Effector memory CD8-positive, alpha-beta T cell (primary cell): Measurements from ENCODE around the gene PPP1R3C.
A peak's percentile ranks its signal among the peaks of the same experiment; 100 is the strongest.

Experiments used
- ATAC-seq: fragments of 150-1000 bp; cut with Tn5 transposase; replicated peaks from 2 replicates; pipeline ENCODE4 v1.10.0; 2021; ENCODE audit warnings: mild to moderate bottlenecking, moderate library complexity
- DNase-seq, 3 experiments: peaks; one replicate each; pipeline ENCODE4 v3.0.0; 2021
- H3K27ac Mint-ChIP-seq, 2 donors: one replicate each; pipeline ENCODE4 v1.8.0; 2022; ENCODE audit warnings: mild to moderate bottlenecking in 2 of 2, mixed read lengths in 2 of 2, moderate library complexity in 2 of 2
- H3K27me3 Mint-ChIP-seq, 2 donors: one replicate each; pipeline ENCODE4 v1.8.0; 2022; ENCODE audit warnings: mixed read lengths in 2 of 2
- H3K36me3 Mint-ChIP-seq: one replicate; pipeline ENCODE4 v1.8.0; 2022; ENCODE audit warnings: mild to moderate bottlenecking, moderate library complexity, mixed read lengths; ENCODE audit not compliant: insufficient read depth
- H3K4me1 Mint-ChIP-seq, 2 donors: one replicate each; pipeline ENCODE4 v1.8.0; 2022; ENCODE audit warnings: low read depth in 2 of 2, mixed read lengths in 2 of 2
- H3K4me3 Mint-ChIP-seq, 2 donors: one replicate each; pipeline ENCODE4 v1.8.0; 2022; ENCODE audit warnings: mild to moderate bottlenecking in 2 of 2, mixed read lengths in 2 of 2, moderate library complexity in 2 of 2
- H3K9me3 Mint-ChIP-seq, 2 donors: one replicate each; pipeline ENCODE4 v1.8.0; 2022; ENCODE audit warnings: mixed read lengths in 2 of 2

PPP1R3C gene

DNA sequence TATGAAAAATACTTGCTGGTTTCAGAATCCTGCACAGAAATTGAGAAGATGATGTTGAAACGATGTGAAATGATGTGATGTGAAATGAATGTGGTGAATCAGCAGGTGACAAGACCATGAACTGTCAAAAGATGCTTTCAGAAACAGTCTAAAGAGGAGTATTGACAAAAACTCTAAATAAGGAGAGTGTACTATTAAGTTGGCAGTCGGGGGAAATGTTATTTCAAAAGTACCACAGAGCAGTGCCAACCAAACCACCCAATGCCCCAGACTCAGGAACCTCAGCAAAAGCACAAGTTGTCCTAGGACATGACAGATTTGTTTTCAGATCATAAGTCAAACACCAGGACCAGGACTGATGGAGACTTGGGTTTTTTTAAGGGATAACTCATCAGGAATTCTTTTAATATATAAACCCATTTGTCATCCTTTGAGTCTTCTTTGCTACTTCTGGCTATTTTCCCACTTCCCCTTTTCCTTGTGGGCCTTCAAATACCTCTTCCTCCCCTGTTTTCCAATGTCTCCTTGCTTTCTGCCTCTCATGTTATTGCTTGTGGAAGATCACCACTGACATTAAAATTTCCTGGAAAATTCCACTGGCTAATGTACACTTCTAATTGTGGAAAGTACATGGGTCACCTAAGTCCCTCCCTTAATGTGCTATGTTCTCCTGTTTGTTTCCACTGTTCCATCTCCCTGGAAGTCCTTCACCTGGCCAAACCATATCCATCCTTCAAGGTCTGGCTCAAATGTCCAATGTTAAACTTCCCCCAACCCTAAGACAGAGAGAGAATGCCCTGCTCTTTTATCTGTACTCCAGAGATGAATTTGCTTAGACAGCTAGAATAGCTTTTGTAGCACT is 10.2 kb upstream of the PPP1R3C start:
- DNase-seq (no peak), ATAC-seq (no peak)
- Mint-ChIP-seq H3K4me1 (no peaks in the 10 kb centered on the region), H3K27me3 (peaks cover 57 to 62% of the 10 kb centered on the region in 2 donors), H3K36me3 (no peaks in the 10 kb centered on the region), H3K4me3 (no peak overlapping the region), H3K9me3 (no peaks in the 10 kb centered on the region), H3K27ac (no peak overlapping the region)

DNA sequence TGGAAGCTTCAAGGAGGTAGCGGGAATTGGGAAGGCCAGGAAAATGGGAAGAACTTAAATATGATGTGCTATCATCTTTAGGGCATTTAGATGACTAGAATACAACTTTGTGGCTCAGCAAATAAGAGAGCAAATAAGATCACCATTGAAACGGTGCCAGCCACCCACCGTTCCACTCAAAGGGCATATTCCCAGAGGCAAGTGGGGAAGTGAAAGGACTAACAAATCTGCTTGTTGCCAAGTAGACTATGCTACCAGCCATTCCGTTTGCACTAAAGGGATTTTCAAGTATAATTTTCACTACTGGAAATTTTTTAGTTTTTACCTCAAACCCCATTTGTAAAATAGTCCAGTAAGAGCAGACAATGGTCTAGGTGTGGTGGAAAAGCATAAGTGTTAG is 4.0 kb upstream of the PPP1R3C start:
- Mint-ChIP-seq H3K27ac (no peak overlapping the region), H3K4me1 (peaks cover 0 to 3% of the 10 kb centered on the region in 2 donors), H3K36me3 (no peaks in the 10 kb centered on the region), H3K4me3 (no peak overlapping the region), H3K27me3 (peaks cover 50 to 60% of the 10 kb centered on the region in 2 donors), H3K9me3 (no peaks in the 10 kb centered on the region)
- DNase-seq (no peak), ATAC-seq (no peak)

DNA sequence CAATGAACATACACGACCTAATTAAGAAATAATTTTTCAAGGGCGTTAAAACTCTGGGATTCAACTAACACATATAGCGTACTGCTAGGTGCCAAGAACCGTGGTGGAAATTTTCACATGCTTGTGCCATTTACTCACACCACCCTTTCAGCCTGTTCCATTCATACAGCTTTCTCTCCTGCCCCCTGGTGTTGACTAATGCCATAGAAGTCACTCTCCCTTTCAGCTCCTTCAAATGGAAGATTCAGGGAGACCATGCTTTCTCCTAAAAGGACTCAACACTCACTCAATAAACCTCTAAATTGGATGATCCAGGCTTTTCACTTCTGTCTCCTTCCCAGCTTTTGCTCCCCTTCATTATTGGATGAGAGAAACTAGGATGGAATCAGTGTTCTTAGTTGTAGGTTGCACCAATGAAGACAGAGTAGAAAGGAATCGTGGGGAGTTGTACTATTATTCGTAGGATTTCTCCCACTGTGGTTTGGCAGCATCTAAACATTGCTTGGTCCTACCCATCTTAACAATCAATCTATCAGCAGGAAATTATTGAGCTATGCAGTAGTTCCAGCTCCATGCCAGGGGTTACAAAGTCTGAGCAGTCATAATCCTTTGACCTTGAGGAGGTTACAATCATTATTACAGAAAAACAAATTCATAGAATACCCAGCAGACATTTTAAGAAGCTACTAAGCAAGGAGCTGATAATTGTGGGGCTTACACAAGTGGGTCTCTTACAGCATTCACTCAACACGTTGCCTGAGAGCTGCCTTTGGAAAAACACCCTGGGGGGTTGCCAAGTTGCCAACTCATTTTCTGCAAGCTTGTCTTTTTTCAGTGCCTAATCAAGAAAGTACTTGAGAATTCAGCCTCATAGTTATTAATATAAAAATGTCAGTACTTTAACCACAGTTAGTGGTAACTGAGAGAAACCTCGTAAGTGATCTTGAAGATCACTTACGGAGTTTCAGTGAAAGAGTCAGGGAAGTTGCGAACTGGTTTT is 2.8 kb upstream of the PPP1R3C start:
- Mint-ChIP-seq H3K4me1 (peaks cover 0 to 3% of the 10 kb centered on the region in 2 donors), H3K27ac (no peak overlapping the region), H3K9me3 (no peaks in the 10 kb centered on the region), H3K27me3 (peaks cover 52 to 69% of the 10 kb centered on the region in 2 donors), H3K36me3 (no peaks in the 10 kb centered on the region), H3K4me3 (no peak overlapping the region)
- ATAC-seq: peak; percentile 62
- DNase-seq: peak; percentile 38 to 45 (median 41)

DNA sequence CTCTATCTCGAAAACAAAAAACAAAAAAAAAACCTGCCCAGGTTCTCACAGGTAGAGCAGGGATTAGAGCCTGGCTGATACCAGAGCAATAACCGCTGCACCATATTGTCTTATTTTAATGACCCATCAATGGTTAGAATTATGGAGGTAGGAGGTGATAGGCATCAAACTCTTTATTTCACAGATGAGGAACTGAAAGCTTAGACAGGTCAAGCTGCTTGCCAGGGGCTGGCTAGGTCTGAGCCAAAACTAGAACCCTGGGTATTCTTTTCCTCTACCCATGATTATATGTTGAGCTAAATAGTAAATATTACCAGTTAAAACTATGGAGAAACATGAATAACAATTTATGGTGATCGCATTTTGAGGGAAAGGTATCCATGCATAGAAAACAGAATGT is 2.0 kb upstream of the PPP1R3C start:
- Mint-ChIP-seq H3K36me3 (no peaks in the 10 kb centered on the region), H3K27ac (no peak overlapping the region), H3K27me3 (peaks cover 60 to 77% of the 10 kb centered on the region in 2 donors), H3K4me1 (peaks cover 0 to 3% of the 10 kb centered on the region in 2 donors), H3K4me3 (no peak overlapping the region), H3K9me3 (no peaks in the 10 kb centered on the region)
- ATAC-seq (no peak), DNase-seq (no peak)

- peaks cover 65 to 84% of the 10 kb centered on the region in 2 donors for H3K27me3 Mint-ChIP-seq
- H3K4me1 Mint-ChIP-seq: peaks cover 0 to 3% of the 10 kb centered on the region in 2 donors
- H3K36me3 Mint-ChIP-seq: no peaks in the 10 kb centered on the region
- no peaks in the 10 kb centered on the region for H3K9me3 Mint-ChIP-seq
- no peak for ATAC-seq
- no peak for DNase-seq
- H3K27ac Mint-ChIP-seq: no peak overlapping the region
- H3K4me3 Mint-ChIP-seq: no peak overlapping the region
These were observed 1.4 kb upstream of the PPP1R3C start for GRCh38 chr10:91634246-91634645.

DNA sequence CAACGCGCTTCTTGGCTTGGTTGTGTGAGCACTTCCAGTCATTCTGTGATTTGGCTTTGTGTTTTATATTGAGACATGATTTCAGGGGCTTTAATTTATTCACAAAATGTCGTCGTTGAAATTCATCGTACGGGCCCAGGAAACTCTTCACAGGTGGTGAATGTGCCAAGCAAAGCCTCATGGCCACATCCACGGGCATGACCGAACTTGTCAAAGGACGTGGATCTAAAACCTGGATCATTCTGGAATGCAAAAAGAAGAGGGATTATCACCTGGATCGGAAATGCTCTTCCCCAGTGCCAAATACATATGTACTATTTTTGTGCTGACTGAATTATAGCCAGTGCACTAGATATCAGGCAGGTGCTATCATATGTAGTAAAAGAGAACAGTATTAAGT is 2.2 kb downstream of the PPP1R3C start:
- H3K4me3 Mint-ChIP-seq: no peak overlapping the region
- peaks cover 0 to 3% of the 10 kb centered on the region in 2 donors for H3K4me1 Mint-ChIP-seq
- no peaks in the 10 kb centered on the region for H3K9me3 Mint-ChIP-seq
- no peak for DNase-seq
- H3K27me3 Mint-ChIP-seq: peaks cover 61 to 76% of the 10 kb centered on the region in 2 donors
- no peak overlapping the region for H3K27ac Mint-ChIP-seq
- no peaks in the 10 kb centered on the region for H3K36me3 Mint-ChIP-seq
- ATAC-seq: no peak

GRCh38 chr10:91629715-91630549 is 2.9 kb downstream of the PPP1R3C start:
- Mint-ChIP-seq H3K36me3 (no peaks in the 10 kb centered on the region), H3K27ac (no peak overlapping the region), H3K27me3 (peaks cover 61 to 76% of the 10 kb centered on the region in 2 donors), H3K4me1 (peaks cover 0 to 3% of the 10 kb centered on the region in 2 donors), H3K4me3 (no peak overlapping the region), H3K9me3 (no peaks in the 10 kb centered on the region)
- no peak for DNase-seq
- no peak for ATAC-seq

GRCh38 chr10:91628383-91628782 is 4.5 kb downstream of the PPP1R3C start:
- Mint-ChIP-seq H3K36me3 (no peaks in the 10 kb centered on the region), H3K9me3 (no peaks in the 10 kb centered on the region), H3K4me1 (peaks cover 0 to 3% of the 10 kb centered on the region in 2 donors), H3K4me3 (no peak overlapping the region), H3K27me3 (peaks cover 56 to 75% of the 10 kb centered on the region in 2 donors), H3K27ac (no peak overlapping the region)
- DNase-seq: no peak
- no peak for ATAC-seq

DNA sequence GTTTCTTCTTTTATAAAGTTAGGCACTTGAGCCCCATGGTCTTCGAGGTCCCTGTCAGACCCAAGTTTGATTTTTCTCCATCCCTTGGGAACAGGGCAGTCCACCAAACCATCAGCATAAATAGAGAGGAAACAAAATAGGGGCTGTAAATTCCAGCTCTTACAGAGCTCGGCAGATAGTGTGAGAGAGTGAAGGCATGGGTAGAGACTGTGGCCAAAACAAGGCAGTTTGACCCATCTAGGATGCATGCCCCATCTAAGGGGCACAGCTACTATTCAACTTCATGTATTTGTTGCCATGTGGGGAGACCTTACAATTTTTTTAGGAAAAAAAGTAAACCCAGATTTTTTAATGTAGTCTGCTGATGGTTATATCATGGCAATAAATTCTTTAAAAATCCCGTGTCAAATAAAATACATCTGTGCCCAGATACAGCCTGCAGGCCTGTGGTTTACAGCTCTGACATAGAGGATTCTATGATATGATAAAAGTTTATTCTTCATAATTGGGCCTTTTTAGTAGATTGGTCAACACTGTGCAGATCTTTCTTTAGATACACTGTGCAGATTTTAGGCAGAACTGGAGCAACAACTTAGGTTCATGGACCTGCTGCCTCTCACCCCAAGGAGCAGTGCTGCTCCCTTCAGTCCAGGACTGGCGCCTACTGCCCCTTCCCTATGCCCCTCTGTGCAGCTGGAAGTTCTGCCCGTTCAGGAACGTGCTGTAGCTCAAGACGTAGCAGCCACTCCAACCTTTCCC is 5.3 kb downstream of the PPP1R3C start:
- H3K4me1 Mint-ChIP-seq: no peaks in the 10 kb centered on the region
- no peak for ATAC-seq
- no peak for DNase-seq
- peaks cover 49 to 66% of the 10 kb centered on the region in 2 donors for H3K27me3 Mint-ChIP-seq
- H3K27ac Mint-ChIP-seq: no peak overlapping the region
- H3K36me3 Mint-ChIP-seq: no peaks in the 10 kb centered on the region
- no peak overlapping the region for H3K4me3 Mint-ChIP-seq
- no peaks in the 10 kb centered on the region for H3K9me3 Mint-ChIP-seq

GRCh38 chr10:91626936-91627335 is 5.9 kb downstream of the PPP1R3C start:
- Mint-ChIP-seq H3K4me1 (no peaks in the 10 kb centered on the region), H3K27me3 (peaks cover 43 to 61% of the 10 kb centered on the region in 2 donors), H3K27ac (no peak overlapping the region), H3K9me3 (no peaks in the 10 kb centered on the region), H3K4me3 (no peak overlapping the region), H3K36me3 (no peaks in the 10 kb centered on the region)
- ATAC-seq: no peak
- DNase-seq: no peak

DNA sequence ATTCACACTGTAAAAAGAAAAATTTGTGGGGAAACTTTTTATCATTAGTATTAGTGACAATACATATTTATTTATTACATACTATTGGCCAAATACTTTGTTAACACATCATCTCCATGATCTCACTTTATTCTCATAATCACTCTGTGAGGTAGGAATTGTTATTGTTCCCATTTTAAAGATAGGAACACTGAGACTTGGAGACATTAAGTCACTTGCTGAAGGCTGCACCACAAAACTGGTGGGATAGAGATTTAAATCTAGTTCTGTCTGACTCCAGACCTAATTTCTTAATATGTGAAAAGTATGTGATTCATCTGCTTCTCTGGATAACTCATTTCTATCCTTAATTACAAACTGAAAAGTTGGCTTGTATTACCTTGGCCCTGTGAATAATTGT is 8.2 kb downstream of the PPP1R3C start:
- no peaks in the 10 kb centered on the region for H3K4me1 Mint-ChIP-seq
- peaks cover 42 to 58% of the 10 kb centered on the region in 2 donors for H3K27me3 Mint-ChIP-seq

GRCh38 chr10:91622601-91623000 is 10.3 kb downstream of the PPP1R3C start:
- Mint-ChIP-seq H3K4me3 (no peak overlapping the region), H3K9me3 (no peaks in the 10 kb centered on the region), H3K27ac (no peak overlapping the region), H3K27me3 (peaks cover 42 to 52% of the 10 kb centered on the region in 2 donors), H3K36me3 (peaks cover 4% of the 10 kb centered on the region), H3K4me1 (no peaks in the 10 kb centered on the region)
- DNase-seq (no peak), ATAC-seq (no peak)

More for the DNA sequence above, 8.2 kb downstream of the PPP1R3C start:
- H3K4me3 Mint-ChIP-seq: no peak overlapping the region
- no peak overlapping the region for H3K27ac Mint-ChIP-seq
- no peaks in the 10 kb centered on the region for H3K36me3 Mint-ChIP-seq
- ATAC-seq: no peak
- no peak for DNase-seq
- H3K9me3 Mint-ChIP-seq: no peaks in the 10 kb centered on the region
